Measurements from ENCODE around the gene SUFU. TPM values are rescaled to one million over a fixed set of nuclear protein-coding genes. Genes with fewer than 3 reads are reported as not detected.

SUFU gene
- total RNA-seq, 4 donors from 2014 or later: 5.5 to 13.3 (median 8.2) TPM

GRCh38 chr10:102546606-102547320, 43.0 kb downstream of the SUFU start:
- TF ChIP-seq, protein P1, sequence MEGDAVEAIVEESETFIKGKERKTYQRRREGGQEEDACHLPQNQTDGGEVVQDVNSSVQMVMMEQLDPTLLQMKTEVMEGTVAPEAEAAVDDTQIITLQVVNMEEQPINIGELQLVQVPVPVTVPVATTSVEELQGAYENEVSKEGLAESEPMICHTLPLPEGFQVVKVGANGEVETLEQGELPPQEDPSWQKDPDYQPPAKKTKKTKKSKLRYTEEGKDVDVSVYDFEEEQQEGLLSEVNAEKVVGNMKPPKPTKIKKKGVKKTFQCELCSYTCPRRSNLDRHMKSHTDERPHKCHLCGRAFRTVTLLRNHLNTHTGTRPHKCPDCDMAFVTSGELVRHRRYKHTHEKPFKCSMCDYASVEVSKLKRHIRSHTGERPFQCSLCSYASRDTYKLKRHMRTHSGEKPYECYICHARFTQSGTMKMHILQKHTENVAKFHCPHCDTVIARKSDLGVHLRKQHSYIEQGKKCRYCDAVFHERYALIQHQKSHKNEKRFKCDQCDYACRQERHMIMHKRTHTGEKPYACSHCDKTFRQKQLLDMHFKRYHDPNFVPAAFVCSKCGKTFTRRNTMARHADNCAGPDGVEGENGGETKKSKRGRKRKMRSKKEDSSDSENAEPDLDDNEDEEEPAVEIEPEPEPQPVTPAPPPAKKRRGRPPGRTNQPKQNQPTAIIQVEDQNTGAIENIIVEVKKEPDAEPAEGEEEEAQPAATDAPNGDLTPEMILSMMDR (IDR thresholded peaks at IDR 0.05; ENCODE audit: low read depth): no peak

GRCh38 chr10:102549549-102549948, 45.8 kb downstream of the SUFU start:
- TF ChIP-seq, protein P1 (IDR thresholded peaks at IDR 0.05; ENCODE audit: low read depth): no peak

DNA sequence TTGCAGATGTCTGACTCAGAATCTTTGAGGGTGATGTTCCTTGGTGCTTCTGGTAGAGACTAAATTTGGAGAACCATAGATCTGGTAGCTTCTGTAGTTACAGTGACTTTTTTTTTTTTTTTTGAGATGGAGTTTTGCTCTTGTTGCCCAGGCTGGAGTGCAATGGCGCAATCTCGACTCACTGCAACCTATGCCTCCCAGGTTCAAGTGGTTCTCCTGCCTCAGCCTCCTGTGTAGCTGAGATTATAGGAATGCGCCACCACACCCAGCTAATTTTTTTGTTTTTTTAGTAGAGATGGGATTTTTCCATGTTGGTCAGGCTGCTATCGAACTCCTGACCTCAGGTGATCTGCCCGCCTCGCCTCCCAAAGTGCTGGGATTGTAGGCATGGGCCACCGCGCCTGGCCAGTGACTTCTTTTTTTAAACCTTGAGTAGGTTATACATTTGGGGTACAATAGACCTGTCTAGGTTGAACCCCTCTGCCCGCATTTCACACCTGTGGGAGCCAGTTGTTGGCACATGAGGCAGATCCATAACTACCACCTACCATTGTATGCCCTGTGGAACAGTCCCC, 47.0 kb downstream of the SUFU start:
- TF ChIP-seq, protein P1 (IDR thresholded peaks at IDR 0.05; ENCODE audit: low read depth): no peak

GRCh38 chr10:102552533-102552932, 48.8 kb downstream of the SUFU start:
- TF ChIP-seq, protein P1 (IDR thresholded peaks at IDR 0.05; ENCODE audit: low read depth): no peak

DNA sequence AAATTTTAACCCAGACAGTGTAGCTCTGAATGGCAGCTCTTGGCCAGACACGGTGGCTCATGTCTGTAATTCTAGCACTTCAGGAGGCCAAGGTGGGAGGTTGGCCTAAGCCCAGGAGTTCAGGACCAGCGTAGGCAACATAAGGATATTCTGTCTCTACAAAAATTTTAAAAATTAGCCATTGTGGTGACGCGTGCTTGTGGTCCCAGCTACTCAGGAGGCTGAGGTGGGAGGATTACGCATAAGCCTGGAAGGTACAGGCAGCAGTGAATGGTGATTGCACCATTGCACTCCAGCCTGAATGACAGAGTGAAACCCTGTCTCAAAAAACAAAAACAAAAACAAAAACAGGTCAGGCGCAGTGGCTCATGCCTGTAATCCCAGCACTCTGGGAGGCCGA, 50.0 kb downstream of the SUFU start:
- TF ChIP-seq, protein P1 (IDR thresholded peaks at IDR 0.05; ENCODE audit: low read depth): no peak

DNA sequence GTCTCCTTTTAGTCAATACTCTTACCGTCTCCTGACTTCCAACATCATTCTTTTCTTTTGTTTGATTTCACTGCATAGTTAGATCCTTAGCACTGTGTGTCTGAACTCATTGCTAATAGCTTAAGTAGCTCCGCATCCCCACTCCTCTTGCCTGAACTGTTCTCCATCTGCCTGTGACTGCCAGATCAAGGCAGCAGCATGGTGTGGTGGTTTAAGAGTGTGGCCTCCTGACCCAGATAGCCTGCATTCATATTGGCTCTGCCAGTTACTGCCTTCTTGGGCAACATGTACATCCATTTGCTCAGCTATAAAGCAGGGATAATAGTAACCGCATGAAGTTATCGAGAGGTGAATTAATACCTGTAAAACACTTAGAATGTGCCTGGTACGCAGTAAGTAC, 50.8 kb downstream of the SUFU start:
- TF ChIP-seq, protein P1 (IDR thresholded peaks at IDR 0.05; ENCODE audit: low read depth): no peak

DNA sequence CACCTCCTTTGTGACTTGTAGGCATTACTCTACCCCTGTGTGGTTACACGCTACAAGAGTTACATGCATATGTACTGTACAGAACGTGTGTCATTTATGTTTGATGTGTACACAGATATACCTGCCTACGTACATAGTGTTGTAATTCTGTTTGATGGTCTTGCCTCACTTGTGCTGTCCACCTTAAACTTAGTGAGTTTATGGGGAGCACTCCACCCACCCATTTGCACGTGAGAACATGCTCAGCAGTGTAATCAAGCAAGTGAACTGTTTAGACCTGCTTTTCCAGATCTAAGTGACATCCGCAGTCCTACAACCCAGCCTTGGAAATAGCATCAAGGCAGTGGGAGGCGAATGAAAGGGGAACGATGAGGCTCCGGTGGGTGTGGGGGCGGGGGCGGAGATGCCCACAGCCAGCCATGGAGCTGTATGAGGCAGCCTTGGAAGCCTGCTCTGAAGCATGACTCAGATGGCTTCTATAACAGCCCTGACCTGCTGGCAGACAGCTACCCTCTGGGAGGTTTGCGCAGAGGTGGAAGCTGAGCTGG, 52.1 kb downstream of the SUFU start:
- TF ChIP-seq, protein P1 (IDR thresholded peaks at IDR 0.05; ENCODE audit: low read depth): no peak

All from subcutaneous adipose tissue (tissue), 4 donors.